Body of pancreas (tissue), 4 donors: ENCODE measurements around the gene HMX1.

ENCODE experiments used
- POLR2A ChIP-seq, 3 donors: fragments of 450-650 bp; IDR thresholded peaks; one replicate each; pipeline ENCODE4 v1.6.1; 2016; ENCODE audit warnings: antibody characterized with exemption in 3 of 3, mild to moderate bottlenecking in 2 of 3
- TF ChIP-seq, protein P1 (sequence below), 7 experiments: fragments of 450-650 bp in 4 of 7; fragments of 200-600 bp in 3 of 7; sonication (generic) in 3 of 7; IDR thresholded peaks; one replicate each; pipeline ENCODE4 v1.5.1; 2016 to 2019; ENCODE audit warnings: antibody characterized with exemption in 7 of 7

DNA sequence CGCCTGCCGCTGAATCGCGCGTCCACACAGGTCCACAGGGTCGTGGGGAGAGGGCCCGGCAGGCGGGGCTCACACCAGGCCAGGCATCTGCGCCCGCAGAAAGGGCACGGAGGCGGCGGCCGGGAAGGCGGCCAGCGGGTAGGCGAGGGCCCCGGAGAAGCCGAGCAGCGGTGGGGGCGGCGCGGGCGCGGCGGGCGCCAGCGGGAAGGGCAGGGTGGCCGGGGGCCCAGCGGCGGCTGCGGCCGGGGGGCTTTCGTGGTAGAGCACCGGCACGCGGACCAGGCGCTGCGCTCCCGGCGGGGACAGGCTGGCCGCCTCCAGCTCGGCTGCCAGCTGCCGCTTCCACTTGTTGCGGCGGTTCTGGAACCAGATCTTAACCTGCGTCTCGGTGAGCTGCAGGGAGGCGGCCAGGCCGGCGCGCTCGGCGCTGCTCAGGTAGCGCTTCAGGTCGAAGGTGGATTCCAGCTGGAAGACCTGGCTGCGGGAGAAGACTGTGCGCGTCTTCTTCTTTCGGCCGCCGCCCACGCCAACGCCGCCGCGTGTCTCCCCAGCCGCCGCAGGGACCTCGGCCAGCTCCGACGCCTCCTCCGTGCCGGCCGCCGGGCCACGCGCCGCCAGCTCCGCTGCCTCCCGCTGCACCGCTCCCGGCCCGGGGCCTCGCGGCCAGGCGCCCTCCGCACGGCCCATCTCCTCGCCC is 3.9 kb downstream of the HMX1 start:
- TF ChIP-seq, protein P1, sequence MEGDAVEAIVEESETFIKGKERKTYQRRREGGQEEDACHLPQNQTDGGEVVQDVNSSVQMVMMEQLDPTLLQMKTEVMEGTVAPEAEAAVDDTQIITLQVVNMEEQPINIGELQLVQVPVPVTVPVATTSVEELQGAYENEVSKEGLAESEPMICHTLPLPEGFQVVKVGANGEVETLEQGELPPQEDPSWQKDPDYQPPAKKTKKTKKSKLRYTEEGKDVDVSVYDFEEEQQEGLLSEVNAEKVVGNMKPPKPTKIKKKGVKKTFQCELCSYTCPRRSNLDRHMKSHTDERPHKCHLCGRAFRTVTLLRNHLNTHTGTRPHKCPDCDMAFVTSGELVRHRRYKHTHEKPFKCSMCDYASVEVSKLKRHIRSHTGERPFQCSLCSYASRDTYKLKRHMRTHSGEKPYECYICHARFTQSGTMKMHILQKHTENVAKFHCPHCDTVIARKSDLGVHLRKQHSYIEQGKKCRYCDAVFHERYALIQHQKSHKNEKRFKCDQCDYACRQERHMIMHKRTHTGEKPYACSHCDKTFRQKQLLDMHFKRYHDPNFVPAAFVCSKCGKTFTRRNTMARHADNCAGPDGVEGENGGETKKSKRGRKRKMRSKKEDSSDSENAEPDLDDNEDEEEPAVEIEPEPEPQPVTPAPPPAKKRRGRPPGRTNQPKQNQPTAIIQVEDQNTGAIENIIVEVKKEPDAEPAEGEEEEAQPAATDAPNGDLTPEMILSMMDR (IDR thresholded peaks at IDR 0.05) = no peak
- no peak for TF ChIP-seq POLR2A (IDR thresholded peaks at IDR 0.05)
